DND-41 (cell line): Measurements from ENCODE around the gene APLN.

ENCODE experiments used
- CTCF ChIP-seq: IDR thresholded peaks from 2 replicates; pipeline ENCODE4 v1.5.1; 2012; ENCODE audit warnings: borderline replicate concordance, low read length, moderate library complexity, mild to moderate bottlenecking; ENCODE audit not compliant: poor library complexity, severe bottlenecking; ENCODE audit errors: extremely low read depth
- EZH2 ChIP-seq: IDR thresholded peaks from 3 replicates; pipeline ENCODE4 v1.6.1; 2012; ENCODE audit warnings: borderline replicate concordance, low read depth, mild to moderate bottlenecking, moderate library complexity, low read length, inconsistent platforms; ENCODE audit not compliant: severe bottlenecking

- peak; percentile 20 for TF ChIP-seq CTCF
- TF ChIP-seq EZH2 = no peak
Measured at GRCh38 chrX:129638917-129639316, 15.8 kb downstream of the APLN start.
